ENCODE measurements around the gene MCOLN2. TPM values are rescaled to one million over a fixed set of nuclear protein-coding genes. Genes with fewer than 3 reads are reported as not detected.

Gene MCOLN2
- 5.8 TPM for polyA plus RNA-seq (2013)

GRCh38 chr1:84996846-84997666 is at the start of gene MCOLN2:
TSS of gene MCOLN2 (minus strand) at chr1:84997113. CDS start at chr1:84996872, 241 bp downstream.
- peak within 1 kb of the TSS; percentile 45 to 84 (median 67) for H3K4me3 ChIP-seq (ENCODE audit: control insufficient read depth in 1 of 7, extremely low read depth in 1 of 7, insufficient read depth in 4 of 7, low read depth in 2 of 7, low read length in 6 of 7)

GRCh38 chr1:85042413-85042812 is 45.5 kb upstream of the MCOLN2 start:
- H3K27me3 ChIP-seq (replicated peaks in 2 of 5; ENCODE audit: control insufficient read depth in 4 of 5, insufficient read depth in 5 of 5, low read length in 4 of 5): peaks cover 3 to 32% (median 17%) of the 10 kb centered on the region in 5 experiments
- ChIA-PET POLR2A (no interaction called here), CTCF (interaction anchor here (0.8 to 1.1 kb wide), 2 partner anchors 15 to 36 kb away, joined by 3 to 4 read pairs; no protein-coding TSS in a partner anchor)
- H3K4me1 ChIP-seq (ENCODE audit: control extremely low read depth in 1 of 4, control insufficient read depth in 4 of 4, insufficient read depth in 4 of 4, low read length in 3 of 4): no peaks in the 10 kb centered on the region
- no peak for DNase-seq
- H3K27ac ChIP-seq (ENCODE audit: insufficient read depth in 1 of 2, low read depth in 1 of 2, low read length in 2 of 2, poor library complexity in 1 of 2, severe bottlenecking in 2 of 2): no peak overlapping the region
- no peaks in the 10 kb centered on the region for H3K9me3 ChIP-seq (ENCODE audit: control extremely low read depth in 1 of 5, control insufficient read depth in 4 of 5, insufficient read depth in 2 of 5, low read depth in 1 of 5, low read length in 4 of 5)
- H3K36me3 ChIP-seq (ENCODE audit: control insufficient read depth in 4 of 4, insufficient read depth in 4 of 4, low read length in 3 of 4): no peaks in the 10 kb centered on the region
- no peak overlapping the region for H3K4me3 ChIP-seq (ENCODE audit: control insufficient read depth in 1 of 7, extremely low read depth in 1 of 7, insufficient read depth in 4 of 7, low read depth in 2 of 7, low read length in 6 of 7)

More at GRCh38 chr1:84996846-84997666, at the start of gene MCOLN2:
- WGBS (ENCODE audit: insufficient coverage): under 1% methylated on average over 48 of the region's 87 CpGs
- ChIA-PET POLR2A (no interaction called here), CTCF (interaction anchor here (1.2 to 2.3 kb wide), 2 partner anchors 52 to 53 kb away, joined by 3 to 8 read pairs; no protein-coding TSS in a partner anchor)
- Histone ChIP-seq H3K36me3 (ENCODE audit: control insufficient read depth in 4 of 4, insufficient read depth in 4 of 4, low read length in 3 of 4) (no peaks in the 10 kb centered on the region), H3K27ac (ENCODE audit: insufficient read depth in 1 of 2, low read depth in 1 of 2, low read length in 2 of 2, poor library complexity in 1 of 2, severe bottlenecking in 2 of 2) (no peak within 1 kb of the TSS), H3K9me3 (ENCODE audit: control extremely low read depth in 1 of 5, control insufficient read depth in 4 of 5, insufficient read depth in 2 of 5, low read depth in 1 of 5, low read length in 4 of 5) (peaks cover 0 to 5% (median 0%) of the 10 kb centered on the region in 5 experiments), H3K27me3 (replicated peaks in 2 of 5; ENCODE audit: control insufficient read depth in 4 of 5, insufficient read depth in 5 of 5, low read length in 4 of 5) (peaks cover 6 to 34% (median 9%) of the 10 kb centered on the region in 5 experiments), H3K4me1 (ENCODE audit: control extremely low read depth in 1 of 4, control insufficient read depth in 4 of 4, insufficient read depth in 4 of 4, low read length in 3 of 4) (peaks cover 2 to 28% (median 23%) of the 10 kb centered on the region in 4 experiments)
- DNase-seq: peak; percentile 37 to 70 (median 54)

- ChIA-PET CTCF (interaction anchor here (0.8 to 1.1 kb wide), 2 partner anchors 14 kb away, joined by 3 to 4 read pairs; no protein-coding TSS in a partner anchor), POLR2A (no interaction called here)
- H3K27me3 ChIP-seq (replicated peaks in 2 of 5; ENCODE audit: control insufficient read depth in 4 of 5, insufficient read depth in 5 of 5, low read length in 4 of 5): peaks cover 3 to 26% (median 15%) of the 10 kb centered on the region in 5 experiments
- no peak overlapping the region for H3K27ac ChIP-seq (ENCODE audit: insufficient read depth in 1 of 2, low read depth in 1 of 2, low read length in 2 of 2, poor library complexity in 1 of 2, severe bottlenecking in 2 of 2)
- no peak overlapping the region for H3K4me3 ChIP-seq (ENCODE audit: control insufficient read depth in 1 of 7, extremely low read depth in 1 of 7, insufficient read depth in 4 of 7, low read depth in 2 of 7, low read length in 6 of 7)
- H3K36me3 ChIP-seq (ENCODE audit: control insufficient read depth in 4 of 4, insufficient read depth in 4 of 4, low read length in 3 of 4): no peaks in the 10 kb centered on the region
- H3K4me1 ChIP-seq (ENCODE audit: control extremely low read depth in 1 of 4, control insufficient read depth in 4 of 4, insufficient read depth in 4 of 4, low read length in 3 of 4): no peaks in the 10 kb centered on the region
- 100% methylated on average over 1 of the region's 5 CpGs for WGBS (ENCODE audit: insufficient coverage)
- H3K9me3 ChIP-seq (ENCODE audit: control extremely low read depth in 1 of 5, control insufficient read depth in 4 of 5, insufficient read depth in 2 of 5, low read depth in 1 of 5, low read length in 4 of 5): no peaks in the 10 kb centered on the region
- DNase-seq: no peak
Observed at GRCh38 chr1:85041793-85042192, 44.9 kb upstream of the MCOLN2 start.

GRCh38 chr1:85033221-85033620 is 36.3 kb upstream of the MCOLN2 start:
- H3K27ac ChIP-seq (ENCODE audit: insufficient read depth in 1 of 2, low read depth in 1 of 2, low read length in 2 of 2, poor library complexity in 1 of 2, severe bottlenecking in 2 of 2): no peak overlapping the region
- CTCF ChIA-PET: interaction anchor here (1.0 to 1.9 kb wide), 2 partner anchors 31 to 88 kb away, joined by 3 to 8 read pairs; no protein-coding TSS in a partner anchor
- H3K9me3 ChIP-seq (ENCODE audit: control extremely low read depth in 1 of 5, control insufficient read depth in 4 of 5, insufficient read depth in 2 of 5, low read depth in 1 of 5, low read length in 4 of 5): no peaks in the 10 kb centered on the region
- no peak for DNase-seq
- POLR2A ChIA-PET: no interaction called here
- H3K4me3 ChIP-seq (ENCODE audit: control insufficient read depth in 1 of 7, extremely low read depth in 1 of 7, insufficient read depth in 4 of 7, low read depth in 2 of 7, low read length in 6 of 7): no peak overlapping the region
- H3K36me3 ChIP-seq (ENCODE audit: control insufficient read depth in 4 of 4, insufficient read depth in 4 of 4, low read length in 3 of 4): no peaks in the 10 kb centered on the region
- peaks cover 0 to 1% (median 0%) of the 10 kb centered on the region in 5 experiments for H3K27me3 ChIP-seq (replicated peaks in 2 of 5; ENCODE audit: control insufficient read depth in 4 of 5, insufficient read depth in 5 of 5, low read length in 4 of 5)
- no peaks in the 10 kb centered on the region for H3K4me1 ChIP-seq (ENCODE audit: control extremely low read depth in 1 of 4, control insufficient read depth in 4 of 4, insufficient read depth in 4 of 4, low read length in 3 of 4)
- no CpG with 5 or more reads among the region's 2 CpGs for WGBS (ENCODE audit: insufficient coverage)

GRCh38 chr1:85030536-85030935 is 33.6 kb upstream of the MCOLN2 start:
- ChIA-PET CTCF (interaction anchor here (1.1 to 1.7 kb wide), 4 partner anchors 10 to 86 kb away, joined by 3 to 6 read pairs (median 4); no protein-coding TSS in a partner anchor), POLR2A (no interaction called here)
- H3K4me3 ChIP-seq (ENCODE audit: control insufficient read depth in 1 of 7, extremely low read depth in 1 of 7, insufficient read depth in 4 of 7, low read depth in 2 of 7, low read length in 6 of 7): no peak overlapping the region
- H3K9me3 ChIP-seq (ENCODE audit: control extremely low read depth in 1 of 5, control insufficient read depth in 4 of 5, insufficient read depth in 2 of 5, low read depth in 1 of 5, low read length in 4 of 5): no peaks in the 10 kb centered on the region
- no peaks in the 10 kb centered on the region for H3K36me3 ChIP-seq (ENCODE audit: control insufficient read depth in 4 of 4, insufficient read depth in 4 of 4, low read length in 3 of 4)
- no peak for DNase-seq
- no peak overlapping the region for H3K27ac ChIP-seq (ENCODE audit: insufficient read depth in 1 of 2, low read depth in 1 of 2, low read length in 2 of 2, poor library complexity in 1 of 2, severe bottlenecking in 2 of 2)
- H3K4me1 ChIP-seq (ENCODE audit: control extremely low read depth in 1 of 4, control insufficient read depth in 4 of 4, insufficient read depth in 4 of 4, low read length in 3 of 4): no peaks in the 10 kb centered on the region
- H3K27me3 ChIP-seq (replicated peaks in 2 of 5; ENCODE audit: control insufficient read depth in 4 of 5, insufficient read depth in 5 of 5, low read length in 4 of 5): no peaks in the 10 kb centered on the region

GRCh38 chr1:85028151-85028550 is 31.2 kb upstream of the MCOLN2 start:
- no peak for DNase-seq
- CTCF ChIA-PET: interaction anchor here (1.0 to 6.0 kb wide), 13 partner anchors 9 to 231 kb away, joined by 3 to 124 read pairs (median 6); partner anchors contain the start of gene C1orf52
- POLR2A ChIA-PET: no interaction called here
- H3K27ac ChIP-seq (ENCODE audit: insufficient read depth in 1 of 2, low read depth in 1 of 2, low read length in 2 of 2, poor library complexity in 1 of 2, severe bottlenecking in 2 of 2): no peak overlapping the region
- H3K9me3 ChIP-seq (ENCODE audit: control extremely low read depth in 1 of 5, control insufficient read depth in 4 of 5, insufficient read depth in 2 of 5, low read depth in 1 of 5, low read length in 4 of 5): no peaks in the 10 kb centered on the region
- no peaks in the 10 kb centered on the region for H3K27me3 ChIP-seq (replicated peaks in 2 of 5; ENCODE audit: control insufficient read depth in 4 of 5, insufficient read depth in 5 of 5, low read length in 4 of 5)
- H3K4me3 ChIP-seq (ENCODE audit: control insufficient read depth in 1 of 7, extremely low read depth in 1 of 7, insufficient read depth in 4 of 7, low read depth in 2 of 7, low read length in 6 of 7): no peak overlapping the region
- H3K4me1 ChIP-seq (ENCODE audit: control extremely low read depth in 1 of 4, control insufficient read depth in 4 of 4, insufficient read depth in 4 of 4, low read length in 3 of 4): no peaks in the 10 kb centered on the region
- 100% methylated on average over 1 of the region's 3 CpGs for WGBS (ENCODE audit: insufficient coverage)
- H3K36me3 ChIP-seq (ENCODE audit: control insufficient read depth in 4 of 4, insufficient read depth in 4 of 4, low read length in 3 of 4): no peaks in the 10 kb centered on the region

Data from common myeloid progenitor, CD34-positive (primary cell).